Thyroid gland (tissue), 4 donors: ENCODE results near the gene SPATA9.

Source experiments
- POLR2A ChIP-seq, 2 donors: fragments of 450-650 bp; IDR thresholded peaks; one replicate each; pipeline ENCODE4 v1.6.1; 2017; ENCODE audit warnings: antibody characterized with exemption in 2 of 2, mild to moderate bottlenecking in 2 of 2, moderate library complexity in 1 of 2
- TF ChIP-seq, protein P1 (sequence below), 6 experiments: fragments of 200-600 bp in 3 of 6; fragments of 450-650 bp in 3 of 6; sonication (generic) in 3 of 6; IDR thresholded peaks; one replicate each; pipeline ENCODE4 v1.5.1; 2016 to 2019; ENCODE audit warnings: antibody characterized with exemption in 6 of 6, mild to moderate bottlenecking in 2 of 6, inconsistent platforms in 1 of 6, moderate library complexity in 1 of 6

DNA sequence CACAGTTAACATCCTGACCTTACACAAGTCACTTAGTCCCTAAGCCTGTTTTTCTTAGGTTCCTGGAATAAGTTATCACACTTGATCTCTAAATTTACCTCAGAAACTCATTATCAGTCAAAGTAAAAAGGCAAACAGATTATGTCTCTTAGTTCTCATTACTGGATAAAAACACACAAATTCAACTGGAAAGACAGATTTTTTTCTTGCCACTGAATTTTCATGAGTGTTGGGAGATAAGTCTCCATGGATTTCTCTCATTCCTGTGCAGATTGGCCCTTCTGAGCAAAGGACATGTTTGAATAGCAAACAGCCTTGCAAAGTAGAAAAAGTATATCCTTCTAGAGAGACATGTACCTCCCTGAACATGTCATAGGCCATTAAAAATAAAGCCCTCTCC lies 10.2 kb downstream of the SPATA9 start:
- TF ChIP-seq, protein P1, sequence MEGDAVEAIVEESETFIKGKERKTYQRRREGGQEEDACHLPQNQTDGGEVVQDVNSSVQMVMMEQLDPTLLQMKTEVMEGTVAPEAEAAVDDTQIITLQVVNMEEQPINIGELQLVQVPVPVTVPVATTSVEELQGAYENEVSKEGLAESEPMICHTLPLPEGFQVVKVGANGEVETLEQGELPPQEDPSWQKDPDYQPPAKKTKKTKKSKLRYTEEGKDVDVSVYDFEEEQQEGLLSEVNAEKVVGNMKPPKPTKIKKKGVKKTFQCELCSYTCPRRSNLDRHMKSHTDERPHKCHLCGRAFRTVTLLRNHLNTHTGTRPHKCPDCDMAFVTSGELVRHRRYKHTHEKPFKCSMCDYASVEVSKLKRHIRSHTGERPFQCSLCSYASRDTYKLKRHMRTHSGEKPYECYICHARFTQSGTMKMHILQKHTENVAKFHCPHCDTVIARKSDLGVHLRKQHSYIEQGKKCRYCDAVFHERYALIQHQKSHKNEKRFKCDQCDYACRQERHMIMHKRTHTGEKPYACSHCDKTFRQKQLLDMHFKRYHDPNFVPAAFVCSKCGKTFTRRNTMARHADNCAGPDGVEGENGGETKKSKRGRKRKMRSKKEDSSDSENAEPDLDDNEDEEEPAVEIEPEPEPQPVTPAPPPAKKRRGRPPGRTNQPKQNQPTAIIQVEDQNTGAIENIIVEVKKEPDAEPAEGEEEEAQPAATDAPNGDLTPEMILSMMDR (IDR thresholded peaks at IDR 0.05) = no peak
- TF ChIP-seq POLR2A (IDR thresholded peaks at IDR 0.05) = no peak
